CD4-positive, alpha-beta T cell treated with Interleukin-10 for 1 hour (primary cell): ENCODE data around the gene TWIST1.

Source experiments
- DNase-seq: peaks from one replicate; pipeline ENCODE4 v3.0.0-alpha.2; 2020

TWIST1 gene

GRCh38 chr7:19112274-19113001 lies 5.0 kb downstream of the TWIST1 start:
- DNase-seq, result no peak

- no peak for DNase-seq
Observed at GRCh38 chr7:19111474-19112273, 5.8 kb downstream of the TWIST1 start.

GRCh38 chr7:19110776-19111175 lies 6.7 kb downstream of the TWIST1 start:
- DNase-seq, result no peak

GRCh38 chr7:19110026-19110730 lies 7.3 kb downstream of the TWIST1 start:
- no peak for DNase-seq

- DNase-seq, result no peak
Observed at GRCh38 chr7:19109000-19109946, 8.2 kb downstream of the TWIST1 start.

- no peak for DNase-seq
Observed at GRCh38 chr7:19107356-19108146, 9.9 kb downstream of the TWIST1 start.

- DNase-seq, result no peak
Observed at GRCh38 chr7:19107081-19107355, 10.4 kb downstream of the TWIST1 start.

- no peak for DNase-seq
Observed at GRCh38 chr7:19106241-19107080, 11.0 kb downstream of the TWIST1 start.

GRCh38 chr7:19105546-19105945 lies 11.9 kb downstream of the TWIST1 start:
- no peak for DNase-seq

GRCh38 chr7:19104811-19105210 lies 12.6 kb downstream of the TWIST1 start:
- DNase-seq, result no peak

- DNase-seq, result no peak
Observed at GRCh38 chr7:19102884-19103283, 14.6 kb downstream of the TWIST1 start.

GRCh38 chr7:19101909-19102308 lies 15.5 kb downstream of the TWIST1 start:
- DNase-seq, result no peak

GRCh38 chr7:19101472-19101871 lies 16.0 kb downstream of the TWIST1 start:
- no peak for DNase-seq

GRCh38 chr7:19099924-19100323 lies 17.5 kb downstream of the TWIST1 start:
- DNase-seq, result no peak

- DNase-seq, result no peak
Observed at GRCh38 chr7:19099194-19099593, 18.2 kb downstream of the TWIST1 start.

- DNase-seq, result no peak
Observed at GRCh38 chr7:19098510-19098909, 18.9 kb downstream of the TWIST1 start.

- DNase-seq, result no peak
Observed at GRCh38 chr7:19097165-19098055, 20.0 kb downstream of the TWIST1 start.

- DNase-seq, result no peak
Observed at GRCh38 chr7:19095353-19095860, 22.0 kb downstream of the TWIST1 start.

- DNase-seq, result no peak
Observed at GRCh38 chr7:19094598-19095352, 22.7 kb downstream of the TWIST1 start.
